GM19239 (cell line): ENCODE measurements around the gene ADGRV1.
"Not testable (repeated sequence)": the region's sequence is repeated elsewhere in the genome, so short reads cannot be mapped to it uniquely, and the experiment has no call there.

Experiments
- DNase-seq: peaks from one replicate; pipeline ENCODE4 v3.0.0; 2011; ENCODE audit warnings: low spot score; ENCODE audit not compliant: insufficient read length
- FAIRE-seq: peaks from 2 replicates; lab custom pipeline; 2011; peaks lifted over from hg19 to GRCh38; lab: Jason Lieb, UNC

Gene ADGRV1

DNA sequence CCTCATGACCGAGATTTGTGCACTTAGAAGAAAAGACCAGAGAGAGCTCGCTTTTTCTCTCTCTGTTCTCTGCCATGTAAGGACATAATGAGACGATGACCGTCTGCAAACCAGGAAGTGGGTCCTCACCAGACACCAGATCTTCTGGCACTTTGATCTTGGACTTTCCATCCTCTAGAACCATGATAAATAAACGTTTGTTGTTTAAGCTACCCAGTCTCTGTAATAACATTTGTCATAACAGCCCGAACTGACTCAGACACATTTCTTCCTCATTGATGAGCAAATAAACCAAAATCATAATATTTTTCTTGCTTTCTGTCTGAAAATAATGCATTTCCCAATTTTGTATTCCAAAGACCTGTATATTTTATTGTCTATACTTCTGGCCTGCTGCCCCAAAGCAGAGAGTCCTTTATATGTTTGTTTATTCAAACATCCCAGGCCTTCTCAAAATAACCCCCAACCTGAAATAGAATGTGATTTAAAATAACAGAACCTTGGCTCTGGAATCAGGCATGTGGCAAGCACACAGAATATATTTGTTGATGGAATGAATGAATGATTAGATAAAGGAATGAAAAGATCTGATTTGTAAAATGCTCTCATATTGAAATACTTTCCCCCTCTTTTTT lies 396.5 kb downstream of the ADGRV1 start:
- DNase-seq (no peak), FAIRE-seq (no peak)

DNA sequence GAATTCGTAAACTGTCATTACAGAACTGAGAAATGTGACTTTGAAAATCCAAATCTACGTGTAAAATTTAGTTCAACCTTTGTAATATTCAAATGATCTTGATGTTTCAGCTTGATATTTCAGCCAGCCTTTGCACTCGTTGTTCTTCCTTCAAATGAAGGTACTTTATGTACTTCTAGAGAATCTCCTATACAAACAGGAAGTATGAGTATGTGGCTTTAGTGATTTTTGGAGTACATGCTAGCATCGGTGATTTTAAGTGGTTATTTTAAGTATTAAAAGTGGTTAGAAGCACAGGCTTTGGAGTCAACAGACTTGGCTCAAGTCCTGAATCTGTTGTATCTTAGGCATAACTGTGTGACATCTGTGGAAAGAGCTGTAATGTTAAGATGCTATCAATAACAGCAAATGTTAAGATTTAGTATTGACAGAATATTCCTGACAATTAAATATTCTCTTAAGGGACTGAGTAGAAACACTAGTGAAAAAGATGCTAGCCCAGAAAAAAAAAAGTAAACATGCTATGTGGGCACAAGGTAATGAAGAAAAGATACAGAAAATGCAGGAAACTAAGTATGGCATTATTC lies 398.0 kb downstream of the ADGRV1 start:
- peak; percentile 14 for FAIRE-seq

DNA sequence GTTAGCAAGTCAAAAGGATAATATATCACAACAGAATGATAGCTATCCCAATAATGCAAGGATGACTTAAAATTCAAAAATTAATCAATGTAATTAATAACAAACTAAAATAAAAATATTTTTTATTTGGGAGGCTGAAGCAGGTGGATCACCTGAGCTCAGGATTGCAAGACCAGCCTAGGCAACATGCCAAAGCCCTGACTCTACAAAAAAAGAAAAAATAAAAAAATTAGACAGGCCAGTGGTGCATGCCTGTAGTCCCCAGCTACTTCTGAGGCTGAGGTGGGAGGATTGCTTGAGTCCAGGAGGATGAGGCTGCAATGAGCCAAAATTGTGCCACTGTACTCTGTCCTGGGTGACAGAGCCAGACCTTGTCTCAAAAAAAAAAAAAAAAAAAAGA lies 399.3 kb downstream of the ADGRV1 start:
- no peak for FAIRE-seq
- DNase-seq: no peak

More for the DNA sequence above, 398.0 kb downstream of the ADGRV1 start:
- DNase-seq: no peak

DNA sequence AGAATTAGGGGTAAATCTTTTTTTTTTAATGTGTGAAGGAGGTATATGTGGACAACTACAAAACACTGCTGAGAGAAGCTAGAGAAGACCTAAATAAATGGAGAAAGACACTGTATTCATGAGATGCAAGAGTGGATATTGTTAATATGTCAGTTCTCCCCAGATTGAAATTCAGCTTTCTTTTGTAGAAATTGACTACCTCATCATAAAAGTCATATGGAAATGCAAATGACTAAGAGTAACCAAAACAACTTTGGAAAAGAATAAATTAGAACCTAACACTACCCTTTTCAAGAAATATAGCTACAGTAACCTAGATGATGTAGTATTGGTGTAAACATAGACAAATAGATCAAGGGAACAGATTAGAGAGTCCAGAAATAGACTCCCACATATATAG lies 400.7 kb downstream of the ADGRV1 start:
- DNase-seq (no peak), FAIRE-seq (no peak)

DNA sequence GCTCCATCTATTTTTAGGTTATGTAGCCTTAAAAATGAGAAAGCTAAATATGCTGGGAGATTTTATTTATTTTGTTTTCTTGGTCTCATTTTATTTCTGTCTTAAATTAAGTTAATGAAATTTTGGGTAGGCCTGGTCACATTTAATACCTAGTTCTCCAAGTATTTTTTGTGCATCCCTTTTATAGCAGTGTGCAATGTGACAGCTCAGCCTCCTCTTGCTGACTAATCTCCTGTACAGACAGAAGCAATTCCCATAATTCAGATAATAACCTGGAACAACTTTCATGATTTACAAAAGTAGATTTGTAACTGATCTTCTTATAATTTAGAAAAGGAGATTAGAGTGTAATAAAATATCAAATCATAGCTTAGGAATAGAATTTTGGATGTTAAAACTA lies 403.9 kb downstream of the ADGRV1 start:
- FAIRE-seq (no peak), DNase-seq (no peak)

DNA sequence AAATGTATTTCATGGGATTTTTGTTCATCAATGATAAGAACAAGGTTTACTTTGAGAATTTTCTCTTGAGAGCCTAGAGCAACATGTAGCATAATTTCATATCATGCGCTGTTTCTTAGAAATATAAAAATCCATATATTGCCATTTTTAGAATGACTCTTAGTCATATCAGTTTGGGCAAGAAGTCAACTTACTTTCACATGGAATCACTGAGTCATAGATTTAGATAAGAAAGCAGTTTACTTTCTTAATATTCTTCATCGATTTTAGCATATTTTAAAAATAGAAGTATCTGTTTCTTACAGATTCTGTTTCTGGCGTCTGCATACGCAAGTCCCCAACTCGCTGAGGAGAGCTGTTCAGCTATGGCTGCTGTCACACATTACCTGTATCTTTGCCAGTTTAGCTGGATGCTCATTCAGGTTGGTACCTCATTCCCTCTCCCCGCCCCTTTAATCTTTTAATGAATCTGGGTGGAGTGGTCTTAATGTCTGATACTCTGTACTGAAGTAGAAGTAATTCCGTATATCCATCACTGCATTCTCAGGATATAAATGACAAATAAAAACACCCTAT lies 406.6 kb downstream of the ADGRV1 start:
- DNase-seq: no peak
- no peak for FAIRE-seq

DNA sequence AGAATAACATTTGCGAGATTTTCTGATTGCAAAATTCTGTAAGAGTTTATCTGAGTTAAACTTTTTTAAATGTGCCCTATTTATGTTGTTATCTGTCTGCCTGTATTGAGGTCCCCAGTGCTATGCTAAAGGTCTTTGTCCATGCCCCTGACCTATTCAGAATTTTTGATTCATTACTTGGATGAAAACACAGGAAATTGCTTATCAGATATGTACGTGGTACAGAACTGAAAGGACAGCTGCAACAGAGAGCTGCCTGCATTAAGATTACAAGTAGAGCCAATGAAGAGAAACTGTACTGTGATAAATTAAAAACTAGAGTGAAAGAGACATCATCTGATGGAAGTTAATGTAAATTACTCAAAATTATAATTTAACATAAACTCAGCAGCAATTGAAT lies 408.8 kb downstream of the ADGRV1 start:
- DNase-seq (no peak), FAIRE-seq (no peak)

DNA sequence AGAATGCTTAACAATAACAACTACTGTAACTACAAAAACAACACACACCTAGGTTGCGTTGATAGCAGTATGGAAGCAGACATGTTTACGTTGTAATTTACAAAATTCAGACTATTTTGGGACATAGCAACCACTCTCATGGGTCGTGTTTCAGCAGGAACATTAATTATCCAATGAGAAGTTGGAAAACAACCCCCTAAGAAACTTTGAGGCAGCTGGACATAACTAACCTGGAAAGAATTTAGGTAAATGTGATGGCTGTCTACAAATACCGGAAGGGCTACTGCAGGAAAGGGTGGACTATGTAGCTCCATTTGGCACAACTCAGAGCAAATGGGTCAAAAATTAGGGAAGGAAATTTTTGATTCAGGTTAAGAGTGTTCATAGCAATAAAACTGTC lies 409.3 kb downstream of the ADGRV1 start:
- DNase-seq (no peak), FAIRE-seq (no peak)

DNA sequence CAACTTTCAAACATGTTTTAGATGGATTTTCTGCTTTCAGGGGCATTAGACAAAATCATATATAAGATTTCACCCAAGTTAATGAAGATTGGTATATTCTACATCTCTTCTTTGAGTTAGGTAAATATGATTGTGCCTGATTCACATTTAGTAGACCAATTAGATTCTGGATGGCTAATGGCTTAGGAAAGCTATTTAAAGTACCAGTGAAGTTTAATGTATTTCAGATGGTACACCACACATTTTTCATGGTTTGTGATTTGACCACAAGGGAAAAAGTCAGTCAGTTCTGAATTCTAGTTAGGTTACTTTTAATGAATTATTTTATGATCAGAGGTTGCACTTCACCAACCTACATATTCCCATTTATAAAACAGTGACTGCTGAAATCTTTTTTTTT lies 409.7 kb downstream of the ADGRV1 start:
- no peak for DNase-seq

DNA sequence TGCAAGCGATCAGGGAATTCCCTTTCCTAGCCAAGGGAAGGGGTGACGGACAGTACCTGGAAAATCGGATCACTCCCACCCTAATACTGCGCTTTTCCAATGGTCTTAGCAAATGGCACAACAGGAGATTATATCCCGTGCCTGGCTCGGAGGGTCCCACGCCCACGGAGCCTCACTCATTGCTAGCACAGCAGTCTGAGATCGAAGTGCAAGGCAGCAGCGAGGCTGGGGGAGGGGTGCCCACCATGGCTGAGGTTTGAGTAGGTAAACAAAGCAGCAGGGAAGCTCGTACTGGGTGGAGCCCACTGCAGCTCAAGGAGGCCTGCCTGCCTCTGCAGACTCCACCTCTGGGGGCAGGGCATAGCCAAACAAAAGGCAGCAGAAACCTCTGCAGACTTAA lies 411.3 kb downstream of the ADGRV1 start:
- not testable (repeated sequence) for DNase-seq, FAIRE-seq

More for the DNA sequence above, 409.7 kb downstream of the ADGRV1 start:
- no peak for FAIRE-seq

DNA sequence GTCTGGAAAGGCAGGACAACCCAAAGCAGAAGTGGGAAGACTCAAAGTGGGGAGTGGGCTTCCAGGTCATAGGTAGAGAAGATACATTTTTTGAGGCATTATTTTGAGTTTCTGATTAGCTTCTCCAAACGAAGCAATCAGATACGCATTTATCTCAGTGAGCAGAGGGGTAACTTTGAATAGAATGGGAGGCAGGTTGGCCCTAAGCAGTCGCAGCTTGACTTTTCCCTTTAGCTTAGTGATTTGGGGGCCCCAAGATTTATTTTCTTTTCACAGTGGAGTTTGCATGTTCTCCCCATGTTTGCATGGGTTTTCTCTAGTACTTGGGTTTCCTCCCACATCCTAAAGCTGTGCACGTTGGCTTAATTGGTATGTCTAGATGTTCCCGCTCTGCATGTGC lies 422.6 kb downstream of the ADGRV1 start:
- DNase-seq: no peak
- FAIRE-seq: no peak

DNA sequence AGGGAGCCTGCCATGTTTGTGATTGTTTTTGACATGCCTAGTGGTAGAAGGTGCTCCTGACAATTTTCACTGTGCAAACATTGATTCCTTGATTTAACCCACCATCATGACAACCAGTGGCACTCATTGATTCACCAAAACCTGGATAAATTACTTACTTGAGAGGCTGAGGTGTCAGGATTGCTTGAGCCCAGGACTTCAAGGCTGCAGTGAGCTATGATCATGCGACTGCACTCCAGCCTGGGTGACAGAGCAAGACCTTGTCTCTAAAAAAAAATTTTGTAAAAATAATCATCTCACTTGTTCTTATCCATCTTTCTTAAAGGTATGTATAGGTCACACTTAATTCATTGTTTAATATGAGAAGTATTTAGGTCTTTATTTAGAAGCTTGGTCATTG lies 423.2 kb downstream of the ADGRV1 start:
- no peak for DNase-seq
- FAIRE-seq: no peak

DNA sequence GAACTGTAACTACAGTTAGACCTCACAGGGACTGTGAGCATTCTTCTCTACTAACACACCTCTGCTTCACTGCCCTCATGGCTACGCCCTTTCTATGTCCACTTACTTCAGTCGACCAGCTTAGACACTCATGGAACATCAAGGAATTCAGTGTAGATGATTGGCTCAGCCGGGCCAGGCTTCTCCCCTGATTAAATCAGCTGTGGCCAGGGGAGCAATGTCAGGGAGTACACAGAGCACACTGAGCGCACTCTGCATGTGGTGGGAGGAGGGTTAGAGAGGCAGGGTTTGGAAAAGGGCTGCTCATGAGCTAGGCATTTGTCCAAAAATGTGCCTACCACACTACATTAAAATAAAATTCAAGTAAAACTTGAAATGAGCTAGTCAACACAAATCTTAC lies 424.0 kb downstream of the ADGRV1 start:
- DNase-seq: no peak
- no peak for FAIRE-seq

DNA sequence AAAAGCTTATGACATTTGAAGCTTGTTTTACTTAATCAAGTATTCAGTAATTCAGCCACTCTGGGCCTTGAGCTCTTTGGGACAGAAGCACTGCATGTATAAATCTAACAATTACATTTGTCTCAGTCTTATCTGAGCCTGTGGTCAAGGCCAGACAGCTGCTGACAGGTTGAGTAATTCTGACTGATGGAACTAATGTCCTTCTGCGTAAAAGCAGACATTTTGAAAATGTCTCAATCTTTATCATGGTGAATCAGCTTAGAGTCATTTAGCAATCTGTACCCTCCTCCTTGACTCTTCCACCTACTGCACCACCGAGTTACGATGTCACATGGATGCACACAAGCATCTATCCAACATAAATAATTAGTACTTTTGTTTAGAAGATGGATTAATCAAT lies 424.6 kb downstream of the ADGRV1 start:
- DNase-seq (no peak), FAIRE-seq (no peak)

DNA sequence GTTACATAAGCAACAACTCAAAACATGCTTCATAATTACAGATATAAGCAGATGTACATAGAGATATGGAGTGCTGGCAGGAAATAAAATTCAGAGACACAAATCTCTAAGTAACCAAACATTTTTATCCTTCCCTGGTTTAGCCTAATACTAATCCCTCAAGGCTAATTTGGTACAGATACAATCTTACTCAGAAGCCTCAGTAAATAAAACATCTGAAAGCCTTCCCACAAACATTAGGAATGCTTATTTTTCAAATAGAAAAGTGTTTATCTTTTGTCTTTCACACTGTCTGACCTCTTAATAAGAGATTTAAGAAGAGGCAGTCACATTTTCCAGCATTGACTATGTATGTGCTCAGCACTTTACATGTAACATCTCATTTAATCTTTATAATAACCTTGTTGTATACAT lies 425.1 kb downstream of the ADGRV1 start:
- DNase-seq (no peak), FAIRE-seq (no peak)

DNA sequence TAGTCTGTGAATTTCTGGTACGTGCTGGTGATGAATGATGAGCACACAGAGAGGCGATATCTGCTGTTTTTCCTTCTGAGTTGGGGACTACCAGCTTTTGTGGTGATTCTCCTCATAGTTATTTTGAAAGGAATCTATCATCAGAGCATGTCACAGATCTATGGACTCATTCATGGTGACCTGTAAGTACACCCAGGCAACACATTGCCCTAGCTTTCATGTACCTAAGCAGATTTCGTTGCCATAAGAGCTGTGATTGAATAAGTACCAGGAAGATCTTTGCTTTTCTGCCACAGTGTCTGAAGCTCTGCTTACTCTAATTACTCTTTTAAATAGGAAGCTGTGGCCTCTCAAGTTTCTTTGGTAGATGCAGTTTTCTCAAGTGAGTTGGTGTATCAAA lies 426.7 kb downstream of the ADGRV1 start:
- DNase-seq: no peak
- FAIRE-seq: no peak

DNA sequence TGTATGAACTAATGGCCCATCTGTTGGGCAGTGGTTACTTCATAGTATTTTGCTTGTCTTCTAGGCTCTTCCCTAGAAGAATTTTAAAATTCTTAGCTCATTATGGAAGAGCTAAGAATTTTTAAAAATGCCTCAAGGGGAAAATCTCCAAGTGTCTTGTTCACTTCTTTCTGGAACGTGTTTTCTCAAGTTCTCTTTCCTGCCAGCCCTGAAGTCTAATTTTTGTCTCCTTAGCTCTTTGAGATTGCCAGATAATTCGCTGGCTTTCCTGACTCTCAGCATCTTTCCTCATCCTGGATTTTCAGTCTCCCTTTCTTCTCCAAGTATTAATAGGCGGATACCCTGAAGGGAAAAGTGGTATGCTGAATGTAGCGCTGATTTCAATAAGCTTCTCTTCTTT lies 429.1 kb downstream of the ADGRV1 start:
- FAIRE-seq (no peak), DNase-seq (no peak)

DNA sequence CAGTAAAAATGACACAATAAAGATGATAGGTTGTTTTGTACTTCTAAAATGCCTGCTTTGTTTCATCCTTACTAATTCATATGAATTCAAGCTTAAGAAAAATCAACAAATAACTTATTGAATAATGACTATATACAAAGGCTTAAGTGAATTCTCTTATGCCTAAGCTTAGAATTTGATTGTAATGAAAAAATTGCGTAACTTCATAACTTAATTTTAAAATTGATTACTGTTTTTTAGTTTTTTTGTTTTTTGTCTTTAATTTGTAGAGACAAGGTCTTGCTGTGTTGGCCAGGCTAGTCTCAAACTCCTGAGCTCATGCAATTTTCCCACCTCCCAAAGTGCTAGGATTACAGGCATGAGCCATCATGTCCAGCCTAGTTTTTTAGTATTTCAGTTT lies 432.6 kb downstream of the ADGRV1 start:
- DNase-seq (no peak), FAIRE-seq (no peak)

DNA sequence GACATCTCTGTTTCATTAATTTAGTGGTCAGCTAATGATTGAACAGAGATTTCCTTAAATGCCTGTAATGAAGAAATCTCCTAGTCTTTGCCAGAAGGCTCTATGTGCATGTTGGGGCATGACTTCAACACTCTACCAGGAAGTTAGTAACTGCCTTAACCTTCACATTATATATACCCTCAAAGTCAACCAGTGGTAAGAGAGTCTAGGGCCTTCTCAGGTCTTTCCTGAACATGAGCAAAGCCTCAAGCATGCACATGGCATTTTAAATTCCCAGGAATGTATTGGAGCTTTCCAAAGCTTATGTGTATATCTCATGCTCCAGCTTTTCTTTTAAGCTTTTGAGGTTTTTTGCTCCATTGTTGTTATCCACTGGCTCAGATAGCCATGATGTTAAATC lies 436.2 kb downstream of the ADGRV1 start:
- FAIRE-seq (no peak), DNase-seq (no peak)

DNA sequence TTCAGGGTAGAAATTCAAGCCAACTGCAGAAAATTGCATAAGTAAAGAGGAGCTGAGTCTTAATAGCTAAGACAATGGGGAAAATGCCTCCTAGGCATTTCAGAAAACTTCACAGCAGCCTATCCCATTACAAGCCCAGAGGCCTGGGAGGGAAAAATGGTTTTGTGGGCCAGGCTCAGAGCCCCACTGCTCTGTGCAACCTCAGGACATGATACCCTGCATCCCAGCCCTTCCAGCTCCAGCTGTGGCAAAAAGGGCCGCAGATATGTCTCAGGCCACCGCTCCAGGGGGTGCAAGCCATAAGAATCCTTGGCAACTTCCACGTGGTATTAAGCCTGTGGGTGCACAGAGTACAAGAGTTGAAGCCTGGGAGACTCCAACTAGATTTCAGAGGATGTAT lies 437.5 kb downstream of the ADGRV1 start:
- FAIRE-seq (no peak), DNase-seq (no peak)

DNA sequence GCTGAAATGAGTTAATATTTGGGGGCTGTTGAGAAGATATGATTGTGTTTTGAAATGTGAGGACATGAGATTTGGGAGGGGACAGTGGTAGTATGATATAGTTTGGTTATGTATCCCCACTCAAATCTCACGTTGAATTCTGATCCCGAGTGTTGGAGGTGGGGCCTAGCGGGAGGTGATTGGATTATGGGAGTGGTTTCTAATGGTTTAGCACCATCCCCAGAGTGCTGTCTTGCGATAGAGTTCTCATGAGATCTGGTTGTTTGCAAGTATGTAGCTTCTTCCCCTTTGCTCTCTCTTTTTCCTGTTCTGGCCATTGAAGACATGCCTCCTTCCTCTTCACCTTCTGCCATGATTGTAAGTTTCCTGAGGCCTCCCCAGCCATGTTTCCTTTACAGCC lies 438.5 kb downstream of the ADGRV1 start:
- FAIRE-seq (no peak), DNase-seq (no peak)

DNA sequence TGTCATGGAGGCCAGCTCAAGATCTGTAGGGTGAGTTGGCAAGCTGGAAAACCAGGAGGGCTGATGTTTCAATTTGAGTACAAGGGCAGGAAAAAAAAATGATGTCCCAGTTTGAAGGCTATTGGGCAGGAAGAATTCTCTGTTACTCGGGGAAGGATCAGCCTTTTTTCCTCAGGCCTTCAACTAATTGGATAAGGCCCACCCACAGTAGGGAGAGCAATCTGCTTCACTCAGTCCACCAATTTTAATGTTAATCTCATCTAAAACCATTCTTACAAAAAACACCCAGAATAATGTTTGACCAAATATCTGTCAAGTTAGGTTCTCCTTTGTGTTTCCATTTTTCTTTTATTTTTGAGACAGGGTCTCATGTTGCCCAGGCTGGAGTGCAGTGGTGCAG lies 442.1 kb downstream of the ADGRV1 start:
- no peak for FAIRE-seq

More for the DNA sequence above, 442.1 kb downstream of the ADGRV1 start:
- no peak for DNase-seq
